ENCODE results near the gene LCORL. TPM values are rescaled to one million over a fixed set of nuclear protein-coding genes. Genes with fewer than 3 reads are reported as not detected.
A peak's percentile ranks its signal among the peaks of the same experiment; 100 is the strongest.

The LCORL gene
- total and polyA plus RNA-seq, 2 experiments from 2014 or later, result 21.0 to 28.7 TPM

- Mint-ChIP-seq H3K27me3 (ENCODE audit: insufficient read depth, low read depth, poor library complexity) (peaks cover 2% of the 10 kb centered on the region), H3K4me1 (peaks cover 19% of the 10 kb centered on the region; the same call in 2 of the 3 replicates)
These were observed 131.9 kb downstream of the LCORL start for GRCh38 chr4:17889692-17890091.

More at GRCh38 chr4:17889692-17890091, 131.9 kb downstream of the LCORL start:
- H3K4me2 ChIP-seq, result peak overlapping the region; percentile 21
- TF ChIP-seq CREB1 (CRISPR knock-in tag; IDR thresholded peaks at IDR 0.05; ENCODE audit: low read depth) (no peak), CTCF (conservative IDR thresholded peaks at IDR 0.05; ENCODE audit: low read depth in 2 of 2) (no peak), JUNB (IDR thresholded peaks at IDR 0.05; ENCODE audit: unreplicated experiment) (no peak), EZH2 (IDR thresholded peaks at IDR 0.05; ENCODE audit: low read depth, unreplicated experiment) (no peak), NANOG (IDR thresholded peaks at IDR 0.05; ENCODE audit: borderline replicate concordance) (no peak), ZNF331 (CRISPR knock-in tag; IDR thresholded peaks at IDR 0.05; ENCODE audit: low read depth) (no peak), ZNF462 (CRISPR knock-in tag; IDR thresholded peaks at IDR 0.05) (no peak), REST (IDR thresholded peaks at IDR 0.05; ENCODE audit: unreplicated experiment) (no peak), STAT1 (IDR thresholded peaks at IDR 0.05; ENCODE audit: unreplicated experiment) (no peak), POLR2AphosphoS5 (IDR thresholded peaks at IDR 0.05; ENCODE audit: low read depth) (no peak), ZNF114 (CRISPR knock-in tag; IDR thresholded peaks at IDR 0.05) (no peak), ETS1 (IDR thresholded peaks at IDR 0.05) (no peak), EZH2phosphoT487 (IDR thresholded peaks at IDR 0.05; ENCODE audit: unreplicated experiment) (no peak)
- H3K36me3 Mint-ChIP-seq (ENCODE audit: low read depth), result no peaks in the 10 kb centered on the region
- H3K9me2 ChIP-seq (ENCODE audit: insufficient read depth), result no peaks in the 10 kb centered on the region
- H3K27me3 ChIP-seq (ENCODE audit: insufficient read depth), result no peaks in the 10 kb centered on the region
- no peaks in the 10 kb centered on the region for H3K9me3 Mint-ChIP-seq
- peak overlapping the region; percentile 77; the same call in 1 of the 2 replicates for H3K27ac Mint-ChIP-seq
- H4K20me1 ChIP-seq (replicated peaks; ENCODE audit: insufficient read depth), result no peaks in the 10 kb centered on the region
- DNase-seq (ENCODE audit: low spot score) (no peak), ATAC-seq (no peak)
- no peaks in the 10 kb centered on the region for H3K79me2 ChIP-seq (replicated peaks; ENCODE audit: insufficient read depth)
- no peak overlapping the region for H3K4me3 ChIP-seq
- H3K36me3 ChIP-seq (ENCODE audit: insufficient read depth), result no peaks in the 10 kb centered on the region
- H3K27ac ChIP-seq (ENCODE audit: low read depth), result no peak overlapping the region
- no peak overlapping the region for H3K4me3 Mint-ChIP-seq
- peaks cover 10% of the 10 kb centered on the region; the same call in 1 of the 2 replicates for H3K4me1 ChIP-seq (ENCODE audit: insufficient read depth)
- H3F3A ChIP-seq (replicated peaks; ENCODE audit: low read depth), result no peaks in the 10 kb centered on the region
- no peak overlapping the region for H2AFZ ChIP-seq
